CD8-positive, alpha-beta memory T cell (primary cell): ENCODE measurements around the gene SLC18B1. TPM values are rescaled to one million over a fixed set of nuclear protein-coding genes. Genes with fewer than 3 reads are reported as not detected.

Experiments used
- CTCF ChIA-PET: fragments of 350-600 bp; sonication (Branson Sonifier 250); formaldehyde crosslinking; loops from one replicate; lab custom pipeline; 2021; ENCODE audit warnings: antibody characterized with exemption; lab: Charles Lee
- POLR2A ChIA-PET: fragments of 350-600 bp; sonication (Branson Sonifier 250); formaldehyde crosslinking; loops from one replicate; lab custom pipeline; 2021; ENCODE audit warnings: antibody characterized with exemption; lab: Charles Lee
- DNase-seq, 5 donors: peaks; one replicate each; pipeline versions ENCODE4 v3.0.0 to v3.0.0-alpha.2; 2020 to 2022; ENCODE audit warnings: mixed read lengths in 1 of 5
- H3K27ac ChIP-seq: one replicate; pipeline ENCODE4 v1.7.0; 2013; ENCODE audit warnings: low read depth, mild to moderate bottlenecking, low read length, moderate library complexity
- H3K27me3 ChIP-seq: 2 replicates; pipeline ENCODE4 v1.7.0; 2013; ENCODE audit warnings: low read length, mild to moderate bottlenecking; ENCODE audit not compliant: insufficient read depth, poor library complexity, severe bottlenecking
- H3K36me3 ChIP-seq: 2 replicates; pipeline ENCODE4 v1.7.0; 2013; ENCODE audit warnings: mild to moderate bottlenecking, low read length, moderate library complexity; ENCODE audit not compliant: insufficient read depth
- H3K4me1 ChIP-seq: 2 replicates; pipeline ENCODE4 v1.7.0; 2013; ENCODE audit warnings: mild to moderate bottlenecking, low read length, moderate library complexity; ENCODE audit not compliant: insufficient read depth
- H3K4me3 ChIP-seq: 2 replicates; pipeline ENCODE4 v1.7.0; 2013; ENCODE audit warnings: mild to moderate bottlenecking, low read length
- H3K9me3 ChIP-seq: 2 replicates; pipeline ENCODE4 v1.7.0; 2013; ENCODE audit warnings: mild to moderate bottlenecking, low read length
- H3K27ac Mint-ChIP-seq, 8 donors: one replicate each; pipeline ENCODE4 v1.8.0; 2020 to 2021; ENCODE audit warnings: mixed read lengths in 8 of 8, mild to moderate bottlenecking in 6 of 8, inconsistent platforms in 3 of 8, moderate library complexity in 3 of 8
- H3K27me3 Mint-ChIP-seq, 2 donors: one replicate each; pipeline ENCODE4 v1.8.0; 2020 to 2021; ENCODE audit warnings: mixed read lengths in 2 of 2, mild to moderate bottlenecking in 1 of 2, moderate library complexity in 1 of 2
- H3K36me3 Mint-ChIP-seq, 3 donors: one replicate each; pipeline ENCODE4 v1.8.0; 2020 to 2021; ENCODE audit warnings: mixed read lengths in 3 of 3, inconsistent platforms in 1 of 3, mild to moderate bottlenecking in 1 of 3
- H3K4me1 Mint-ChIP-seq, 3 donors: one replicate each; pipeline ENCODE4 v1.8.0; 2020 to 2021; ENCODE audit warnings: mixed read lengths in 3 of 3, inconsistent platforms in 1 of 3, mild to moderate bottlenecking in 1 of 3
- H3K4me3 Mint-ChIP-seq, 7 donors: one replicate each; pipeline ENCODE4 v1.8.0; 2020 to 2021; ENCODE audit warnings: mixed read lengths in 7 of 7, mild to moderate bottlenecking in 6 of 7, moderate library complexity in 4 of 7, inconsistent platforms in 2 of 7
- H3K9me3 Mint-ChIP-seq, 5 donors: one replicate each; pipeline ENCODE4 v1.8.0; 2020 to 2022; ENCODE audit warnings: mixed read lengths in 5 of 5, mild to moderate bottlenecking in 3 of 5, moderate library complexity in 2 of 5, inconsistent platforms in 1 of 5
- polyA plus RNA-seq: library from polyadenylated mRNA; unstranded; fragments of 300-500 nt; fragmentation: Illumina TruSeq; gene quantifications from one replicate; pipeline ENCODE4 v1.2.3, GENCODE V29; 2021
- total RNA-seq, 2 experiments: library from RNA; stranded (reverse); gene quantifications; one replicate each; pipeline ENCODE4 v1.2.3, GENCODE V29; 2021

SLC18B1 gene
- total and polyA plus RNA-seq, 3 experiments from 2014 or later, result 7.1 to 14.7 (median 7.3) TPM

DNA sequence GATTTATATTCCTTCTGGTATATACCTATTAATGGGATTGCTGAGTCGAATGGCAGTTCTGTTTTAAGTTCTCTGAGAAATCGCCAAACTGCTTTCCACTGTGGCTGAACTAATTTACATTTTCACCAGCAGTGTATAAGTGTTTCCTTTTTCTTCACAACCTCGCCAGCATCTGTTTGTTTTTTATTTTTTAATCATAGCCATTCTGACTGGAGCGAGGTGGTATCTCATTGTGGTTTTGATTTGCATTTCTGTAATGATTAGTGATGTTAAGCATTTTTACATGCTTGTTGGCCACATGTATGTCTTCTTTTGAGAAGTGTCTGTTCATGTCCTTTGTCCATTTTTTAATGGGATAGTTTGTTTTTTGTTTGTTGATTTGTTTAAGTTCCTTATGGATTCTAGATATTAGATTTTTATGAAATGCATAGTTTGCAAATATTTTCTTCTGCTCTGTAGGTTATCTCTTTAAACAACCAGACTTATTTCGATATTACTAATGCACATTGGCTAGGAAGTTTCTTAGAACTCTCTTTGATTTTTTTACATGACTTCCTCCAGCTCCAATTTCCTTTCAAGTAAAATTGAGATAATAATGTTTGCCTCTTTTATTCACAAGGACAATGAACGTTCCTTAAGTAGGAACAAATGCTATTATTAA is 72.4 kb downstream of the SLC18B1 start:
- Histone ChIP-seq H3K4me3 (no peak overlapping the region), H3K27me3 (no peaks in the 10 kb centered on the region), H3K27ac (no peak overlapping the region), H3K9me3 (no peaks in the 10 kb centered on the region), H3K4me1 (no peaks in the 10 kb centered on the region), H3K36me3 (no peaks in the 10 kb centered on the region)
- no peaks in the 10 kb centered on the region for H3K9me3 Mint-ChIP-seq
- H3K36me3 Mint-ChIP-seq, result no peaks in the 10 kb centered on the region
- CTCF ChIA-PET, result no interaction called here
- no peak for DNase-seq
- peaks cover 0 to 13% (median 6%) of the 10 kb centered on the region in 3 donors for H3K4me1 Mint-ChIP-seq
- POLR2A ChIA-PET, result no interaction called here
- H3K4me3 Mint-ChIP-seq, result no peak overlapping the region
- H3K27ac Mint-ChIP-seq, result no peak overlapping the region
- H3K27me3 Mint-ChIP-seq, result peaks cover 0 to 2% of the 10 kb centered on the region in 2 donors

DNA sequence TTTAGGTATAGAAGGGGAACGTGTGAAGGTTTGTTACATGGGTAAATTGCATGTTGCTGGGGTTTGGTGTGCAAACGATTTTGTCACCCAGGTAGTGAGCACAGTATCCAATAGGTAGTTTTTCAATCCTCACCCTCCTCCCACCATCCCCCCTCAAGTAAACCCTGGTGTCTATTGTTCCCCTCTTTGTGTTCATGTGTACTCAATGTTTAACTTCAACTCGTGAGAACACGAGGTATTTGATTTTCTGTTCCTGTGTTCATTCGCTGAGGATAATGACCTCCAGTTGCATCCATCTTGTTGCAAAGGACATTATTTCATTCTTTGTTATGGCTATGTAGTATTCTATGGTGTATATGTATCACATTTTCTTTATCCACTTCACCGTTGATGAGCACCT is 73.0 kb downstream of the SLC18B1 start:
- Mint-ChIP-seq H3K27me3 (peaks cover 0 to 2% of the 10 kb centered on the region in 2 donors), H3K4me1 (peaks cover 0 to 13% (median 6%) of the 10 kb centered on the region in 3 donors)
- POLR2A ChIA-PET, result no interaction called here

DNA sequence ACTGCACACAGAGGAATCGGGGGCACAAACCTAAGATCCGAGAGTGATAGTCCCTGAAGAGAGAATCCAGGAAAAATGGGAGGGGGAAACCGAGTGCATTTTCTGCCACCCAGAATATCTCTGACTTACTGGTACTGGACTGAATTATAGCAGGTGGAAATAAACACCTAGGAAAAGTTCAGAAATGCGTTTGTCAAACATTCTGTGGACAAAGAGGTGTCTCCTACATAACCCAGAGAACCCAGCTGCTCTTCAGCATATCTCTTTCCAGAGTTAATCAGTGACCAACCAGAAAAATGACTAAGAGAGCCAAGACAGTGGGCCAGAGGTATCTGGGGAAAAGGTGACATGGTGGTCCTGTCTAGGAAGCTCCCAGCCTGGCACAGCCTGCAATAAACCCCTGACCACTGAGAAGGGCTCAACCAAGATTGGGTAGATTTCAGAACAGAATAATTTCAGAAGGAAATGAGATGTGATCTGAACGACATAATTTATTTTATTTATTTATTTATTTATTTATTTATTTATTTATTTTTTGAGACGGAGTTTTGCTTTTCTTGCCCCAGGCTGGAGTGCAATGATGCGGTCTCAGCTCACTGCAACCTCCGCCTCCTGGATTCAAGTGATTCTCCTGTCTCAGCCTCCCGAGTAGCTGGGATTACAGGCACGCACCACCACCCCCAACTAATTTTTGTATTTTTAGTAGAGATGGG is 78.5 kb downstream of the SLC18B1 start:
- Mint-ChIP-seq H3K4me3 (no peak overlapping the region), H3K9me3 (no peaks in the 10 kb centered on the region), H3K27ac (no peak overlapping the region), H3K36me3 (no peaks in the 10 kb centered on the region), H3K27me3 (peaks cover 5 to 11% of the 10 kb centered on the region in 2 donors), H3K4me1 (no peaks in the 10 kb centered on the region)
- H3K27me3 ChIP-seq, result no peaks in the 10 kb centered on the region
- no peaks in the 10 kb centered on the region for H3K36me3 ChIP-seq
- DNase-seq, result no peak
- H3K4me3 ChIP-seq, result no peak overlapping the region
- no peaks in the 10 kb centered on the region for H3K4me1 ChIP-seq
- H3K9me3 ChIP-seq, result no peaks in the 10 kb centered on the region
- POLR2A ChIA-PET, result no interaction called here
- CTCF ChIA-PET, result no interaction called here
- no peak overlapping the region for H3K27ac ChIP-seq

More for the DNA sequence above, 73.0 kb downstream of the SLC18B1 start:
- Mint-ChIP-seq H3K36me3 (no peaks in the 10 kb centered on the region), H3K9me3 (no peaks in the 10 kb centered on the region), H3K4me3 (no peak overlapping the region), H3K27ac (no peak overlapping the region)
- no peak for DNase-seq
- no peaks in the 10 kb centered on the region for H3K4me1 ChIP-seq
- no peaks in the 10 kb centered on the region for H3K36me3 ChIP-seq
- no peaks in the 10 kb centered on the region for H3K27me3 ChIP-seq
- no peak overlapping the region for H3K4me3 ChIP-seq
- no peak overlapping the region for H3K27ac ChIP-seq
- CTCF ChIA-PET, result no interaction called here
- H3K9me3 ChIP-seq, result no peaks in the 10 kb centered on the region

Other genes starting within 250 kb of the SLC18B1 start
- gene TAAR8, start 246.0 kb downstream of the SLC18B1 start, total RNA-seq, result not detected
- not detected for gene TAAR8, start 246.0 kb downstream of the SLC18B1 start, polyA plus RNA-seq
- not detected for gene TAAR6, start 228.3 kb downstream of the SLC18B1 start, total RNA-seq
- gene TAAR6, start 228.3 kb downstream of the SLC18B1 start, polyA plus RNA-seq, result not detected
- not detected for gene TAAR5, start 208.9 kb downstream of the SLC18B1 start, total RNA-seq
- gene TAAR5, start 208.9 kb downstream of the SLC18B1 start, polyA plus RNA-seq, result not detected
- gene TAAR2, start 174.4 kb downstream of the SLC18B1 start, total RNA-seq, result not detected
- gene TAAR2, start 174.4 kb downstream of the SLC18B1 start, polyA plus RNA-seq, result not detected
- not detected for gene TAAR1, start 139.5 kb downstream of the SLC18B1 start, total RNA-seq
- gene TAAR1, start 139.5 kb downstream of the SLC18B1 start, polyA plus RNA-seq, result not detected
- gene VNN1, start 84.6 kb downstream of the SLC18B1 start, total RNA-seq, result not detected
- gene VNN1, start 84.6 kb downstream of the SLC18B1 start, polyA plus RNA-seq, result not detected
- 1 to 10 TPM; 5.1 to 6.0 TPM for gene VNN2, start 40.7 kb downstream of the SLC18B1 start, total RNA-seq
- 35.8 TPM for gene VNN2, start 40.7 kb downstream of the SLC18B1 start, polyA plus RNA-seq
- 1,000 to 10,000 TPM; 1,945 to 2,001 TPM for gene RPS12, start 15.9 kb upstream of the SLC18B1 start, total RNA-seq
- gene RPS12, start 15.9 kb upstream of the SLC18B1 start, polyA plus RNA-seq, result 2,302 TPM